Stomach (tissue), 4 donors: ENCODE results near the gene LSM11.

ENCODE experiments used
- EP300 ChIP-seq: sonication (generic); formaldehyde crosslinking; IDR thresholded peaks from one replicate; pipeline ENCODE4 v1.6.1; 2017; ENCODE audit warnings: antibody characterized with exemption
- POLR2A ChIP-seq, 4 donors: fragments of 450-650 bp; IDR thresholded peaks; one replicate each; pipeline ENCODE4 v1.6.1; 2016; ENCODE audit warnings: antibody characterized with exemption in 4 of 4, control low read depth in 2 of 4, mild to moderate bottlenecking in 1 of 4, moderate library complexity in 1 of 4

- TF ChIP-seq POLR2A (IDR thresholded peaks at IDR 0.05) (no peak), EP300 (no peak)
Observed at GRCh38 chr5:157714596-157714864, 29.0 kb upstream of the LSM11 start.
